Immature natural killer cell (primary cell): ENCODE measurements around the gene ENTR1. TPM values are rescaled to one million over a fixed set of nuclear protein-coding genes. Genes with fewer than 3 reads are reported as not detected.
A peak's percentile ranks its signal among the peaks of the same experiment; 100 is the strongest.
"Not testable (repeated sequence)": the region's sequence is repeated elsewhere in the genome, so short reads cannot be mapped to it uniquely, and the experiment has no call there.

Source experiments
- DNase-seq, 3 donors: peaks; one replicate each; pipeline ENCODE4 v3.0.0; 2022; ENCODE audit warnings: mixed read lengths in 1 of 3
- H3K27ac Mint-ChIP-seq, 6 donors: one replicate each; pipeline ENCODE4 v1.8.0; 2020; ENCODE audit warnings: mixed read lengths in 6 of 6, mild to moderate bottlenecking in 5 of 6, inconsistent platforms in 4 of 6, moderate library complexity in 3 of 6
- H3K27me3 Mint-ChIP-seq, 3 donors: one replicate each; pipeline ENCODE4 v1.8.0; 2020 to 2021; ENCODE audit warnings: low read depth in 3 of 3, mild to moderate bottlenecking in 3 of 3, mixed read lengths in 3 of 3, moderate library complexity in 3 of 3, inconsistent platforms in 1 of 3
- H3K36me3 Mint-ChIP-seq, 3 donors: one replicate each; pipeline ENCODE4 v1.8.0; 2020; ENCODE audit warnings: mixed read lengths in 3 of 3, inconsistent platforms in 2 of 3, mild to moderate bottlenecking in 2 of 3
- H3K4me1 Mint-ChIP-seq, 2 donors: one replicate each; pipeline ENCODE4 v1.8.0; 2020; ENCODE audit warnings: inconsistent platforms in 2 of 2, mild to moderate bottlenecking in 2 of 2, mixed read lengths in 2 of 2, moderate library complexity in 1 of 2
- H3K4me3 Mint-ChIP-seq, 5 donors: one replicate each; pipeline ENCODE4 v1.8.0; 2020; ENCODE audit warnings: mild to moderate bottlenecking in 5 of 5, mixed read lengths in 5 of 5, inconsistent platforms in 3 of 5, moderate library complexity in 3 of 5
- H3K9me3 Mint-ChIP-seq, 6 donors: one replicate each; pipeline ENCODE4 v1.8.0; 2020; ENCODE audit warnings: mild to moderate bottlenecking in 6 of 6, mixed read lengths in 6 of 6, inconsistent platforms in 4 of 6, moderate library complexity in 3 of 6
- polyA plus RNA-seq, 3 donors: library from polyadenylated mRNA; unstranded; fragments of 300-500 nt; fragmentation: Illumina TruSeq; gene quantifications; one replicate each; pipeline ENCODE4 v1.2.3, GENCODE V29; 2021

ENTR1 gene
- polyA plus RNA-seq, 3 donors from 2014 or later = 5.7 to 11.5 (median 6.2) TPM

GRCh38 chr9:136422876-136423275 lies 12.5 kb upstream of the ENTR1 start:
- DNase-seq = no peak
- Mint-ChIP-seq H3K27me3 (peaks cover 0 to 2% (median 0%) of the 10 kb centered on the region in 3 donors), H3K9me3 (no peaks in the 10 kb centered on the region), H3K4me1 (no peaks in the 10 kb centered on the region), H3K36me3 (peaks cover 0 to 8% (median 0%) of the 10 kb centered on the region in 3 donors), H3K4me3 (no peak overlapping the region), H3K27ac (no peak overlapping the region)

DNA sequence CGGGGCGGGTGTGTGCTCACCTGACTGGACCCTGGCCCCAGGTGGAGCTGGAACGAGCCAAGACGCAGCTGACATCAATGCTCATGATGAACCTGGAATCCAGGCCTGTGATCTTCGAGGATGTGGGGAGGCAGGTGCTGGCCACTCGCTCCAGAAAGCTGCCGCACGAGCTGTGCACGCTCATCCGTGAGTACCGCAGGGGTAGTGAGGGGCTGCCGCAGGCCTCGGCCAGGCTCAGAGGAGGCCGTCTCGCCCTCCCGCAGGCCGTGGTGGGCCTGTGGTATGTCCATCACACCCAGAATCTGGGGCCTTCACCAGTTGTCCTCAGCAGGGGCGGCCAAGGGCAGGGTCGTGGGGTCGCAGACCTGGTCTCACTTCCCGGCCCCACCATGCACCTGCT lies 11.4 kb upstream of the ENTR1 start:
- Mint-ChIP-seq H3K27me3 (peaks cover 0 to 2% (median 0%) of the 10 kb centered on the region in 3 donors), H3K9me3 (no peaks in the 10 kb centered on the region), H3K4me1 (no peaks in the 10 kb centered on the region), H3K4me3 (no peak overlapping the region), H3K27ac (no peak overlapping the region), H3K36me3 (peaks cover 0 to 15% (median 3%) of the 10 kb centered on the region in 3 donors)
- no peak for DNase-seq

DNA sequence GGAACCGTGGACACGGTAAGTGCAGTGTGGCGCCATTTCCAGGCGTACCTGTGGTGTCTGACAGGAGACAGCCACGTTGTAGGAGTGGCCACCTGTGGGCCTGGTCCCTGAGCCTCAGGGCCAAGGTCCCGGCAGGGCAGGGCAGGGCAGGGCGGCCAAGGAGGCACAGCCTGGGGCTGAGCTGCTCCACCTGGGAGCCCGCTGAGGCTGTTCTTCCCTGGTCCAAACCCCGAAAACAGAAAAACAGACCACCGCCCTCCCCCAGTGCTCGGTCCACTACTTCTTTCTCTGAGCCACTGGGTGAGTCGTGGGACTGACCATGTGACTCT lies 8.6 kb upstream of the ENTR1 start:
- Mint-ChIP-seq H3K36me3 (peaks cover 0 to 25% (median 8%) of the 10 kb centered on the region in 3 donors), H3K4me1 (no peaks in the 10 kb centered on the region), H3K27ac (no peak overlapping the region), H3K4me3 (no peak overlapping the region), H3K27me3 (peaks cover 0 to 5% (median 0%) of the 10 kb centered on the region in 3 donors), H3K9me3 (peaks cover 0 to 2% (median 0%) of the 10 kb centered on the region in 6 donors)
- DNase-seq = no peak

DNA sequence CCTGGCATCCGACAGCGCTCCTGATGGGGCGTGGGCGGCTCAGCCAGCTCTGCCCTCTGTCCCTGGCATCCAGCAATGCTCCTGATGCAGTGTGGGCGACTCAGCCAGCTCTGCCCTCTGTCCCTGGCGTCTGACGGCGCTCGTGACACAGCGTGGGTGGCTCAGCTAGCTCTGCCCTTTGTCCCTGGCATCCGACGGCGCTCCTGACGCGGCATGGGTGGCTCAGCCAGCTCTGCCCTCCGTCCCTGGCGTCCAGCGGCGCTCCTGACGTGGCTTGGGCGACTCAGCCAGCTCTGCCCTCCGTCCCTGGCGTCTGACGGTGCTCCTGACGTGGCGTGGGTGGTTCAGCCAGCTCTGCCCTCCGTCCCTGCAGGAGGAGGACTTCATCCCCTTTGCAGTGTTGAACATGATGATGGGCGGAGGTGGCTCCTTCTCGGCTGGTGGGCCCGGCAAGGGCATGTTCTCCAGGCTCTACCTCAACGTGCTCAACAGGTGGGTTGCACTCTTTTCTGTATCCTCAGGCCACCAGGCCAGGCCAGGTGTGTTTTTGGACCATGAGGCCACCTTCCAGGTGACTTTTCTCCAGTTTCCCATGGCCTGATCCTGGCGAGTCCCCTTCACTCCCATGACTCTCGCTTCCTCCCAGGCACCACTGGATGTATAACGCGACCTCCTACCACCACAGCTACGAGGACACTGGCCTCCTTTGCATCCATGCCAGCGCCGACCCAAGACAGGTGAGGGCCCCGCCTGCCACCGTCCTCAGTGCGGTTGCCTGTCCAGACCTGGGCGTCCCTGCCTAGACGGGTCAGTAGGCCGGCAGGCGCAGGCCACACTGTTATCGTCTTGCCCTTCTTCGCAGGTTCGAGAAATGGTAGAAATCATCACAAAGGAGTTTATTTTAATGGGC lies 8.0 kb upstream of the ENTR1 start:
- Mint-ChIP-seq H3K9me3 (peaks cover 0 to 2% (median 0%) of the 10 kb centered on the region in 6 donors), H3K27me3 (peaks cover 0 to 3% (median 0%) of the 10 kb centered on the region in 3 donors), H3K27ac (peak overlapping the region in 1 of 6 donors; percentile 46), H3K4me1 (peaks cover 0 to 2% of the 10 kb centered on the region in 2 donors), H3K4me3 (no peak overlapping the region), H3K36me3 (peaks cover 0 to 25% (median 11%) of the 10 kb centered on the region in 3 donors)
- no peak for DNase-seq

DNA sequence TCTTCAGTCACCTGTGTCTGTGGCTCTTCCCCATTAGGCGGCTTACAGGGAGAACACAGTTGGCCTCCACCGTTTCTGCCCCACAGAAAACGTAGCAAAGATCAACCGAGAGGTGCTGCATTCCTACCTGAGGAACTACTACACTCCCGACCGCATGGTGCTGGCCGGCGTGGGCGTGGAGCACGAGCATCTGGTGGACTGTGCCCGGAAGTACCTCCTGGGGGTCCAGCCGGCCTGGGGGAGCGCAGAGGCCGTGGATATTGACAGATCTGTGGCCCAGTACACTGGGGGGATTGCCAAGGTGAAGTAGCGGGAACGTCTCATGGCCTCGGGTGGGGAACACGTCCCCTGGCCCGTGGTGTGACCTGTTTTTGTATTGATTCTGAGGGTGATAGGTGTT lies 6.5 kb upstream of the ENTR1 start:
- Mint-ChIP-seq H3K4me3 (no peak overlapping the region), H3K27ac (no peak overlapping the region), H3K27me3 (peaks cover 0 to 3% (median under 1%) of the 10 kb centered on the region in 3 donors), H3K4me1 (peaks cover 4 to 6% of the 10 kb centered on the region in 2 donors), H3K36me3 (peaks cover 2 to 22% (median 11%) of the 10 kb centered on the region in 3 donors), H3K9me3 (peaks cover 0 to 2% (median 0%) of the 10 kb centered on the region in 6 donors)
- DNase-seq = no peak

DNA sequence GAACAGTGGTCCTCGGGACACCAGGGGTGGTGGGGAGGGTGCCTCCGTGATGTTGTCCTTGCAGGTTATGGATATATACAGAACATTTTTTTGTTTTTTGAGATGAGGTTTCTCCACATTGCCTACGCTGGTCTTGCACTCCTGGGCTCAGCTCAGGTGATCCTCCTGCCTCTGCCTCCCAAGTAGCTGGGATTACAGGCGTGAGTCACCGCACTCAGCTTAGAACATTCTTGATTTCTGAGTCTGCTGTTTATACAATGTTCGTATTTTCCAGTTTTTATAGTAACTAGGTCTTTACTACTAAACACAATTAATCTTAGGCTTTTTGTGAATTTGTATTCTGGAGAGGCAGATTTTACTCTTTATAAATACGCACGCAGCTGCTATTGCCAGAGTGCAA lies 6.0 kb upstream of the ENTR1 start:
- no peak overlapping the region for H3K27ac Mint-ChIP-seq
- H3K9me3 Mint-ChIP-seq = peaks cover 0 to 2% (median 0%) of the 10 kb centered on the region in 6 donors
- H3K4me3 Mint-ChIP-seq = no peak overlapping the region
- H3K4me1 Mint-ChIP-seq = peaks cover 9 to 10% of the 10 kb centered on the region in 2 donors
- H3K36me3 Mint-ChIP-seq = peaks cover 2 to 22% (median 11%) of the 10 kb centered on the region in 3 donors
- no peak for DNase-seq
- peaks cover 0 to 3% (median 2%) of the 10 kb centered on the region in 3 donors for H3K27me3 Mint-ChIP-seq

GRCh38 chr9:136412962-136413361 lies 2.5 kb upstream of the ENTR1 start:
- Mint-ChIP-seq H3K27me3 (peaks cover 3 to 17% (median 9%) of the 10 kb centered on the region in 3 donors), H3K4me1 (peaks cover 30 to 33% of the 10 kb centered on the region in 2 donors), H3K4me3 (no peak overlapping the region), H3K36me3 (peaks cover 2 to 17% (median 11%) of the 10 kb centered on the region in 3 donors), H3K27ac (no peak overlapping the region), H3K9me3 (peaks cover 0 to 2% (median 0%) of the 10 kb centered on the region in 6 donors)
- no peak for DNase-seq

DNA sequence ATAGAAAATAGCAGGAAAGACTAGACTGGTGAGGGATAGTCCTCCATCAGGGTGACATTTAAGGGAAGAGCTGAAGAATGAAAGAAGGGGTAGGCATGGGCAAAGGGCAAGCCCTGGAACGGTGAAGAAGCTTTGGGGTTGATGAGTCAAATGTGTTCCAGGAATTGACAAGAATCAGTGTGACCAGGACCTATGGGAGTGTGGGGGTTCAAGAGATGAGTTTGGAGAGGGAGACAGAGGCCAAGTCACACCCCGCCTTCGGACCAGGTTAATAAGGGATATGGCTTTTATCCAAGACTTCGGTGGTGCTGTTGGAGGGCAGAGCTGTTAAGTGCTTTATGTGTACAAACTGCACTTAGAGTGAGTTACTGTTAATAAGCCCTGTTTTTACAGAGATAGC lies 964 bp upstream of the ENTR1 start:
- peaks cover 4 to 9% (median 8%) of the 10 kb centered on the region in 3 donors for H3K36me3 Mint-ChIP-seq
- peak overlapping the region; percentile 84 to 92 (median 88) for H3K27ac Mint-ChIP-seq
- H3K9me3 Mint-ChIP-seq = peaks cover 0 to 2% (median 0%) of the 10 kb centered on the region in 6 donors
- peaks cover 30 to 33% of the 10 kb centered on the region in 2 donors for H3K4me1 Mint-ChIP-seq
- peaks cover 3 to 17% (median 9%) of the 10 kb centered on the region in 3 donors for H3K27me3 Mint-ChIP-seq
- peak overlapping the region; percentile 83 to 91 (median 88) for H3K4me3 Mint-ChIP-seq
- no peak for DNase-seq

DNA sequence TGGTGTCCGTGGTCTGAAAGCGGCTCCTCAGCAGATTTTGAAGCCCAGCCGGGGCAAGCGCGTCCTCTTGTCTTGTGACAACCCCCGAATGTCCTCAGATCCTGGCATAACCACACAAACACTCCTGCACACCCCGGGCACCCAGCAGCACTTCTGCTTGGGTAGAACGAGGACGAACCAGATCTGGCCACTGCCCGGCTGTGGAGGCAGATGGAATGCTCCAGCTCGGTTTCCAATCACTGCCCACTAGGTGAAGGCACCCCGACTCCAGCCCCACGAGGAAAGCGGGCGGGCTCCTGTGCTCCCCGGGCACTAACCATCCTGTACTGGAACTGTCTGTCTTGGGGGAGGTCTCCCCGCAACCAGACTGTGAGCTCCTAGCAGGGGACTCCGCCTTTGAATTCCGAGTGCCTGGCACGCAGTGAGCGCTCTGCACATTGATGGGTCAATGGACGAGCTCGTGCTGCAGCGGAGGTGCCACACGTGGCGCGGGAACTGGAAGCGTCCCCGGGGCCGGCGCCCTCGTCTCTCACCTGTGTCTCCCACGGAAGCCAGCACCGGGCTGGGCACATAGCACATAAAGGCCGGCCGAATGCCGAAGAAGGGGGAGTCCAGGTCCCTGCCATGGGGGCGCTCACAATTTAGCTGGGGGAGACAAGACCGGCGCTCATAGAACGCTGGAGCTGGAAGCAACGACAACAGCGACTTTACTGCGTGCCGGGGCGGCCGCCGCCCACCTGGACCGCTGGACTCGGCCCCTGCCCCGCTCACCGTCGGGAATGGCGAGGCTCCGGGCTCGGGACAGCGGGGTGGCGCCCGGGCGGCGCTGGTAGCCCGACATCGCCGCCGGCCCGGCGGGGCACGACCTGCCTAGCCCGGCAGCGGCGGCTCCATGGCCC lies 608 bp downstream of the ENTR1 start:
- peak overlapping the region; percentile 77 to 90 (median 85) for H3K27ac Mint-ChIP-seq
- peak overlapping the region; percentile 84 to 89 (median 87) for H3K4me3 Mint-ChIP-seq
- peaks cover 4 to 11% (median 8%) of the 10 kb centered on the region in 3 donors for H3K36me3 Mint-ChIP-seq
- H3K27me3 Mint-ChIP-seq = peaks cover 3 to 14% (median 9%) of the 10 kb centered on the region in 3 donors
- peaks cover 35 to 36% of the 10 kb centered on the region in 2 donors for H3K4me1 Mint-ChIP-seq
- peaks cover 0 to under 1% (median 0%) of the 10 kb centered on the region in 6 donors for H3K9me3 Mint-ChIP-seq
- peak in 2 of 3 donors; percentile 29 to 32 for DNase-seq

DNA sequence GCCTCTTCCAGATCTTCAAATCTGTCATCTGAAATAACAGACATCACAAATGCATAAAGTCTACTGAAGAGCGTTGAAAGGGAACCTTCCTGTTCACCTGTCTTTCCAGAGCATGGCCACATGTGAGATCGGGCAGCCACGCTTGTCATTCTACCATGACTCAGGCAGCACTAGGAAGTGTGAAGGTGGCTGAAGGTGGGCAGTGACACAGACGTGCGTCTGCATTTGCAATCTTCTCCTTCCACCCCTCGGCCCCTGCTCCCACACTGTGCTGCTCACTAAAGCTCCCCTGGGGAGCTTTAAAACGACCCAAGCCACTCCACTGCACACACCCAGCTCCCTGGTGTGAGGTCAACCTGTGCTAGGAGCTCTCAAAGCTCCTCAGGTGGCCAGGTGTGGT lies 2.5 kb downstream of the ENTR1 start:
- peak overlapping the region in 3 of 5 donors; percentile 7 to 48 (median 44) for H3K4me3 Mint-ChIP-seq
- H3K27ac Mint-ChIP-seq = peak overlapping the region in 1 of 6 donors; percentile 22
- peaks cover 48 to 51% of the 10 kb centered on the region in 2 donors for H3K4me1 Mint-ChIP-seq
- no peaks in the 10 kb centered on the region for H3K9me3 Mint-ChIP-seq
- peaks cover 0 to 11% (median 3%) of the 10 kb centered on the region in 3 donors for H3K36me3 Mint-ChIP-seq
- DNase-seq = no peak
- H3K27me3 Mint-ChIP-seq = peaks cover 3 to 14% (median 9%) of the 10 kb centered on the region in 3 donors

GRCh38 chr9:136407061-136407460 lies 3.4 kb downstream of the ENTR1 start:
- peaks cover 3 to 16% (median 9%) of the 10 kb centered on the region in 3 donors for H3K27me3 Mint-ChIP-seq
- H3K4me3 Mint-ChIP-seq = peak overlapping the region in 1 of 5 donors; percentile 36
- not testable (repeated sequence) for H3K9me3 Mint-ChIP-seq, H3K36me3 Mint-ChIP-seq, H3K27ac Mint-ChIP-seq, DNase-seq
- peaks cover 45 to 48% of the 10 kb centered on the region in 2 donors for H3K4me1 Mint-ChIP-seq

DNA sequence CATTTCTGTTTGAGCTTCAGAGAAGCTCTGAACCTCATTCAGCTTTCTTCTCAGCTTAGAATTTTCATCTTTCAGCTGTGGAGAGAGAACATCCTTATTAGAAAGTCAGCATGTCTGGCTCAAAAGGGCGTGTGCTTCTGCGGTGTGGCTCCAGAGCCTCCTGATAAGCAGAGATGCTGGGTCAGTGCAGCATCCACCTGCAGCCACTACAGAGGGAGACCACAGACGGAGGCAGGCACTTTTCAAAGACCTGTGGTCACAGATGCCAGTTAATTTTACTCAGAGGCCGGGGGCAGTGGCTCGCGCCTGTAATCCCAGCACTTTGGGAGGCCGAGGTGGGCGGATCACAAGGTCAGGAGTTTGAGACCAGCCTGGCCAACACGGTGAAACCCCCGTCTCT lies 4.5 kb downstream of the ENTR1 start:
- Mint-ChIP-seq H3K27me3 (peaks cover 3 to 16% (median 7%) of the 10 kb centered on the region in 3 donors), H3K4me1 (peaks cover 34 to 41% of the 10 kb centered on the region in 2 donors), H3K27ac (peak overlapping the region in 1 of 6 donors; percentile 50)
- not testable (repeated sequence) for H3K9me3 Mint-ChIP-seq, H3K4me3 Mint-ChIP-seq, DNase-seq, H3K36me3 Mint-ChIP-seq

- Mint-ChIP-seq H3K27ac (peak overlapping the region in 2 of 6 donors; percentile 50 to 75), H3K27me3 (peaks cover 1 to 12% (median 6%) of the 10 kb centered on the region in 3 donors), H3K4me3 (no peak overlapping the region), H3K9me3 (no peaks in the 10 kb centered on the region), H3K4me1 (peaks cover 33 to 37% of the 10 kb centered on the region in 2 donors), H3K36me3 (peaks cover 0 to 9% (median 3%) of the 10 kb centered on the region in 3 donors)
- no peak for DNase-seq
Measured at GRCh38 chr9:136405481-136405880, 4.9 kb downstream of the ENTR1 start.
